ENCODE data around the gene PTPN4.

DNA sequence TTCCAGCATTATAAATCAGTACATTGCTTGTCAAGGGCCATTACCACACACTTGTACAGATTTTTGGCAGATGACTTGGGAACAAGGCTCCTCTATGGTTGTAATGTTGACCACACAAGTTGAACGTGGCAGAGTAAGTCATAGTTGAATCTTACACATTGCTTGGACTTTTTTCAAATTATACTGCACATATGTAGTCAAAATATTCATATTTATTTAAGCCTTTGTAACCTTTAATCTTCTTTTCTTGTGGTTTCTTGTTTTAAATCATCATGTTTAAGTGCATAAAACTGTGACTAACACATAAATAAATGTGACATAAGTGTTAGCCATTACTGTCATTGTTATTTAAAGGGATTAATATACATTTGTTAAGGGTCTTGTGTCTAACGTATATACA lies 201.1 kb downstream of the PTPN4 start:
- TF ChIP-seq POLR2A (IDR thresholded peaks at IDR 0.05; ENCODE audit: low read length) = no peak
- no peak for TF ChIP-seq GATA1 (IDR thresholded peaks at IDR 0.05; ENCODE audit: low read depth, low read length)

Measured in erythroblast (primary cell).